GM18505 (cell line): ENCODE data around the gene VPREB3.

ENCODE experiments used
- ATAC-seq: cut with Tn5 transposase; IDR thresholded peaks from one replicate; pipeline ENCODE4 v1.9.1; 2021; ENCODE audit not compliant: unreplicated experiment
- POLR2A ChIP-seq: IDR thresholded peaks from 4 replicates; pipeline ENCODE4 v1.6.1; 2011; ENCODE audit warnings: borderline replicate concordance; ENCODE audit not compliant: insufficient read depth, insufficient read length; ENCODE audit errors: extremely low read depth

Gene VPREB3

GRCh38 chr22:23778577-23778900 is 24.3 kb upstream of the VPREB3 start:
- ATAC-seq = no peak
- no peak for TF ChIP-seq POLR2A

GRCh38 chr22:23777776-23778576 is 23.8 kb upstream of the VPREB3 start:
- TF ChIP-seq POLR2A = no peak
- ATAC-seq = no peak

GRCh38 chr22:23775779-23776375 is 21.7 kb upstream of the VPREB3 start:
- no peak for TF ChIP-seq POLR2A
- no peak for ATAC-seq

GRCh38 chr22:23774922-23775436 is 20.8 kb upstream of the VPREB3 start:
- no peak for ATAC-seq
- TF ChIP-seq POLR2A = no peak

- TF ChIP-seq POLR2A = no peak
- no peak for ATAC-seq
These were observed 20.1 kb upstream of the VPREB3 start for GRCh38 chr22:23774114-23774921.

GRCh38 chr22:23773483-23774113 is 19.4 kb upstream of the VPREB3 start:
- no peak for TF ChIP-seq POLR2A
- no peak for ATAC-seq

GRCh38 chr22:23772649-23773473 is 18.6 kb upstream of the VPREB3 start, which contains the start of gene MMP11:
Gene MMP11 (plus strand): TSS chr22:23772849. CDS start chr22:23772871, 22 bp downstream.
- ATAC-seq = no peak
- TF ChIP-seq POLR2A = no peak

GRCh38 chr22:23772315-23772648 is 18.1 kb upstream of the VPREB3 start:
- TF ChIP-seq POLR2A = no peak
- ATAC-seq = no peak

- TF ChIP-seq POLR2A = no peak
- ATAC-seq = no peak
These were observed 15.2 kb upstream of the VPREB3 start for GRCh38 chr22:23769321-23769965.

- peak; percentile 80 for TF ChIP-seq POLR2A
- peak; percentile 45 for ATAC-seq
These were observed 13.7 kb upstream of the VPREB3 start, which contains the start of gene CHCHD10 for GRCh38 chr22:23767673-23768548. Gene CHCHD10 (minus strand): TSS chr22:23767972. CDS start chr22:23767874, 98 bp downstream.

- ATAC-seq = no peak
- TF ChIP-seq POLR2A = no peak
These were observed 13.1 kb upstream of the VPREB3 start for GRCh38 chr22:23767303-23767672.
